K562 (cell line): Measurements from ENCODE around the gene SLC20A1. TPM values are rescaled to one million over a fixed set of nuclear protein-coding genes. Genes with fewer than 3 reads are reported as not detected.
A peak's percentile ranks its signal among the peaks of the same experiment; 100 is the strongest.

Source experiments
- ATAC-seq: fragments of 200-7000 bp; cut with Tn5 transposase; 3 replicates; pipeline ENCODE4 v1.9.1; 2020; ENCODE audit warnings: moderate library complexity
- BruUV-seq: library from RNA; stranded (reverse); fragments of 400-500 nt; replicated peaks from 2 replicates; lab custom pipeline; 2021; lab: Mats Ljungman, UMichigan
- CTCF ChIA-PET: fragments of 300-600 bp; formaldehyde crosslinking; extraction: SDS; loops from one replicate; lab custom pipeline; 2021; ENCODE audit warnings: low intra/inter-chr PET ratio; lab: Yijun Ruan, JAX
- POLR2A ChIA-PET: fragments of 300-600, 350-650 bp; sonication (Branson Sonifier 250); formaldehyde crosslinking; extraction: SDS; loops from one replicate; lab custom pipeline; 2021; ENCODE audit warnings: antibody characterized with exemption, inconsistent platforms; lab: Yijun Ruan, JAX
- DNase-seq, 4 experiments: peaks; one replicate each; pipeline versions ENCODE4 v3.0.0 to v3.0.0-alpha.2; 2011 to 2018; ENCODE audit warnings: low spot score in 3 of 4, mixed read lengths in 3 of 4; ENCODE audit errors: extremely low read depth in 1 of 4
- FAIRE-seq: peaks from 2 replicates; lab custom pipeline; 2011; peaks lifted over from hg19 to GRCh38; lab: Jason Lieb, UNC
- H2AFZ ChIP-seq: 2 replicates; pipeline ENCODE4 v1.6.0; 2011; ENCODE audit warnings: low read depth, low read length, control low read depth, inconsistent platforms
- H3K27ac ChIP-seq: fragments of 200-600 bp; 3 replicates; pipeline ENCODE4 v1.8.0; 2011; ENCODE audit warnings: low read depth, mild to moderate bottlenecking, control low read depth, inconsistent platforms, low read length, moderate library complexity, mixed read lengths; ENCODE audit errors: extremely low read depth
- H3K27me3 ChIP-seq, 2 experiments: fragments of 300-600 bp in 1 of 2; 2 replicates in 1 of 2; 3 replicates in 1 of 2; pipeline versions ENCODE4 v1.6.0 to v1.8.0; 2011; ENCODE audit warnings: inconsistent platforms in 2 of 2, low read length in 2 of 2, mild to moderate bottlenecking in 1 of 2, mixed read lengths in 1 of 2, moderate library complexity in 1 of 2; ENCODE audit not compliant: control insufficient read depth in 2 of 2, insufficient read depth in 2 of 2
- H3K36me3 ChIP-seq: fragments of 300-600 bp; 3 replicates; pipeline ENCODE4 v1.8.0; 2011; ENCODE audit warnings: mild to moderate bottlenecking, low read length, inconsistent platforms; ENCODE audit not compliant: control insufficient read depth, insufficient read depth
- H3K4me1 ChIP-seq, 2 experiments: fragments of 200-600 bp in 1 of 2; replicated peaks in 1 of 2; 2 replicates in 1 of 2; 3 replicates in 1 of 2; pipeline versions ENCODE4 v1.5.1 to v1.8.0; 2011; ENCODE audit warnings: inconsistent platforms in 2 of 2, low read length in 2 of 2, mild to moderate bottlenecking in 1 of 2, mixed read lengths in 1 of 2, moderate library complexity in 1 of 2; ENCODE audit not compliant: control insufficient read depth in 2 of 2, insufficient read depth in 2 of 2
- H3K4me2 ChIP-seq: 2 replicates; pipeline ENCODE4 v1.6.1; 2011; ENCODE audit warnings: low read length, control low read depth, inconsistent platforms, mixed read lengths; ENCODE audit not compliant: insufficient read depth
- H3K4me3 ChIP-seq: fragments of 200-600 bp; sonication (generic), shearing (Covaris generic); 2 replicates; pipeline ENCODE4 v1.5.1; 2016; ENCODE audit warnings: control low read depth, inconsistent platforms
- H3K79me2 ChIP-seq: fragments of 200-600 bp; 3 replicates; pipeline ENCODE4 v1.8.0; 2011; ENCODE audit warnings: low read length, inconsistent platforms; ENCODE audit not compliant: control insufficient read depth, insufficient read depth
- H3K9ac ChIP-seq, 2 experiments: 2 replicates each; pipeline versions ENCODE4 v1.6.0 to v1.6.1; 2011; ENCODE audit warnings: low read depth in 2 of 2, low read length in 2 of 2, control low read depth in 1 of 2, inconsistent platforms in 1 of 2, mild to moderate bottlenecking in 1 of 2, mixed read lengths in 1 of 2; ENCODE audit not compliant: insufficient read depth in 1 of 2
- H3K9me1 ChIP-seq: one replicate; pipeline ENCODE4 v1.6.0; 2011; ENCODE audit warnings: inconsistent platforms, mild to moderate bottlenecking, low read length, moderate library complexity; ENCODE audit not compliant: control insufficient read depth, insufficient read depth
- H3K9me3 ChIP-seq: replicated peaks from 2 replicates; pipeline ENCODE4 v1.5.1; 2011; ENCODE audit warnings: low read depth, low read length, inconsistent platforms; ENCODE audit not compliant: control insufficient read depth, insufficient read depth
- H4K20me1 ChIP-seq: replicated peaks from 2 replicates; pipeline ENCODE4 v1.6.1; 2011; ENCODE audit warnings: low read length, inconsistent platforms, mixed read lengths; ENCODE audit not compliant: control insufficient read depth, insufficient read depth
- BACH1 ChIP-seq: fragments of 200-800 bp; sonication (Bioruptor generic); IDR thresholded peaks from 2 replicates; pipeline ENCODE4 v1.6.1; 2016; ENCODE audit warnings: missing genetic modification characterization, missing compliant biosample characterization
- C11orf30 ChIP-seq: fragments of 450-650 bp; IDR thresholded peaks from 2 replicates; pipeline ENCODE4 v1.6.1; 2016; ENCODE audit warnings: low read depth, mild to moderate bottlenecking
- CEBPB ChIP-seq: fragments of 450-650 bp; IDR thresholded peaks from 2 replicates; pipeline ENCODE4 v1.6.1; 2016; ENCODE audit warnings: missing genetic modification characterization, missing compliant biosample characterization
- CEBPG ChIP-seq, 3 experiments: fragments of 200-800 bp in 1 of 3; sonication (Bioruptor generic) in 1 of 3; sonication (generic) in 1 of 3; formaldehyde crosslinking in 1 of 3; IDR thresholded peaks in 2 of 3; conservative IDR thresholded peaks in 1 of 3; 2 replicates each; pipeline versions ENCODE4 v1.6.1 to v1.8.0; 2016 to 2022; ENCODE audit warnings: missing compliant biosample characterization in 2 of 3, missing genetic modification characterization in 2 of 3, mild to moderate bottlenecking in 1 of 3, missing genetic modification reagents in 1 of 3
- MECOM ChIP-seq: fragments of 250-450 bp; sonication (Bioruptor Pico); IDR thresholded peaks from 2 replicates; pipeline ENCODE4 v1.8.0; 2022; ENCODE audit warnings: inconsistent platforms
- MITF ChIP-seq: IDR thresholded peaks from 2 replicates; pipeline ENCODE4 v1.6.1; 2014; ENCODE audit warnings: antibody characterized with exemption
- NFE2 ChIP-seq: IDR thresholded peaks from 2 replicates; pipeline ENCODE4 v1.6.1; 2014; ENCODE audit warnings: antibody characterized with exemption, low read depth
- TRIM25 ChIP-seq: fragments of 450-650 bp; IDR thresholded peaks from 2 replicates; pipeline ENCODE4 v1.7.0; 2016; ENCODE audit warnings: borderline replicate concordance
- WGBS: fragments of 100-300 bp; shearing (Covaris generic); methylation state at CpG from one replicate; pipeline ENCODE4 v1.1.6; 2016; ENCODE audit warnings: low coverage, mixed read lengths; ENCODE audit not compliant: insufficient coverage; ENCODE audit errors: missing lambda C conversion rate; 5-methylcytosine and 5-hydroxymethylcytosine counted together
- in situ Hi-C: fragments of 300-500 bp; cut with MboI; formaldehyde crosslinking; loops from 4 replicates; pipeline ENCODE4 v1.15.0; 2018; ENCODE audit warnings: inconsistent platforms, mixed read lengths
- intact Hi-C: fragments of 100-400 bp; cut with micrococcal nuclease; formaldehyde crosslinking; loops from 2 replicates; pipeline ENCODE4 v1.14.2; 2022
- polyA plus RNA-seq, 8 experiments: library from polyadenylated mRNA; depleted of rRNA in 4 of 8; stranded (reverse) in 5 of 8; unstranded in 3 of 8; fragments of >200 nt; fragmentation: Nextera tagmentation in 2 of 8; fragmentation: Illumina TruSeq in 1 of 8; extraction: Ambion mirVana in 2 of 8; extraction: Trizol in 1 of 8; gene quantifications; 2 replicates each; pipeline versions ENCODE4 v1.2.1 to v1.2.3, GENCODE V29; 2011 to 2014; ENCODE audit warnings: inconsistent platforms in 1 of 8, missing spikeins in 1 of 8
- total RNA-seq, 7 experiments: library from RNA; depleted of rRNA in 6 of 7; stranded (reverse); fragments of >200 nt in 6 of 7; fragmentation: Illumina TruSeq in 2 of 7; extraction: Trizol in 2 of 7; gene quantifications; 2 replicates each; pipeline versions ENCODE4 v1.2.1 to v1.2.3, GENCODE V29; 2011 to 2021; ENCODE audit warnings: low replicate concordance in 1 of 7

SLC20A1 gene
- total and polyA plus RNA-seq, 9 of the 15 experiments (the other 6 are each of a cell fraction or from before 2014, with no cell fraction given), result 53.8 to 150 (median 74.7) TPM

GRCh38 chr2:112699984-112700667 is 54.4 kb downstream of the SLC20A1 start (continued):
- no peak for TF ChIP-seq TRIM25
- peak; percentile 56; the same call in 1 of the 2 replicates for TF ChIP-seq CEBPB (tag)
- no peak for TF ChIP-seq CEBPG (CRISPR knock-in tag; IDR thresholded peaks at IDR 0.05)
- peak; percentile 61 to 86 for TF ChIP-seq CEBPG (tag; conservative IDR thresholded peaks at IDR 0.05 in 1 of 2, IDR thresholded peaks at IDR 0.05 in 1 of 2)

- DNase-seq (peak in 1 of 4 experiments; percentile 47), ATAC-seq (peak; percentile 55; the same call in 2 of the 3 replicates), FAIRE-seq (no peak)
- TF ChIP-seq BACH1 (tag), result no peak
- peak; percentile 58 for TF ChIP-seq NFE2
- no peak for TF ChIP-seq MECOM (CRISPR knock-in tag)
- peak; percentile 29; the same call in 1 of the 2 replicates for TF ChIP-seq C11orf30
- TF ChIP-seq MITF, result no peak
- Histone ChIP-seq H3K36me3 (no peaks in the 10 kb centered on the region), H3K27me3 (no peaks in the 10 kb centered on the region), H3K4me1 (peaks cover 7 to 38% of the 10 kb centered on the region in 2 experiments), H3K9me3 (no peaks in the 10 kb centered on the region), H3K4me3 (no peak overlapping the region), H3K27ac (no peak overlapping the region), H2AFZ (peak overlapping the region; percentile 60), H4K20me1 (no peaks in the 10 kb centered on the region), H3K4me2 (no peak overlapping the region), H3K9ac (no peak overlapping the region), H3K9me1 (no peaks in the 10 kb centered on the region), H3K79me2 (no peaks in the 10 kb centered on the region)
- CTCF ChIA-PET, result no interaction called here
- POLR2A ChIA-PET, result interaction anchor here (1.1 to 1.6 kb wide), 2 partner anchors 18 to 34 kb away, joined by 3 to 5 read pairs; no protein-coding TSS in a partner anchor
- intact Hi-C loops, result no loop called here
- BruUV-seq, result no TSS peak
- in situ Hi-C loops, result no loop called here
- WGBS, result 64% methylated on average over 8 of the region's 8 CpGs
Observed at GRCh38 chr2:112701052-112701451, 55.3 kb downstream of the SLC20A1 start.
